HG03575 (cell line): ENCODE data around the gene MISP3.

Source experiments
- ATAC-seq: cut with Tn5 transposase; IDR thresholded peaks from one replicate; pipeline ENCODE4 v1.9.1; 2021; ENCODE audit not compliant: unreplicated experiment, insufficient number of reproducible peaks, low FRiP score; ENCODE audit errors: extremely low read depth

Gene MISP3

GRCh38 chr19:14094854-14095253 lies 22.3 kb downstream of the MISP3 start:
- no peak for ATAC-seq

- ATAC-seq, result no peak
These were observed 23.8 kb downstream of the MISP3 start for GRCh38 chr19:14096272-14096992.

GRCh38 chr19:14097532-14098151 lies 25.1 kb downstream of the MISP3 start:
- no peak for ATAC-seq

DNA sequence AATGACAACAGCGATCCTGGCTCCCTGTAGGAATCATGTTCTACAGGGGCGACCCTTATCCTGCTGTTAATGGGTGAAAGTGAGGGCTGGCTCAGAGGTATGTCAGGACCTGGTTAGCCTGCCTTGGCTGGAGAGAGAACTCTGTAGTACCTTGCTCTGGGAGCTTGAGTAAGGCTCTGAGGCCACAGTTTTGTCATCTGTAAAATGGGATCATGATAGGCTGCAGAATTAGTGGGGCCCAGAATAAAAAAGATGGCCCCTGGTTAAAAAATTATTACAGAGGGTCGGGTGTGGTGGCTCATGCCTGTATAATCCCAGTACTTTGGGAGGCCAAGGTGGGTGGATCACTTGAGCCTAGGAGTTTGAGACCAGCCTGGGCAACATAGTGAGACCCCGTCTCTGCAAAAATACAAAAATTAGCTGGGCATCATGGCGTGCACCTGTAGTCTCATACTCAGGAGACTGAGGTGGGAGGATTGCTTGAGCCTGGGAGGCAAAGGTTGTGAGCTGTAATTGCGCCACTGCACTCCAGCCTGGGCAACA lies 28.5 kb downstream of the MISP3 start:
- ATAC-seq, result no peak

DNA sequence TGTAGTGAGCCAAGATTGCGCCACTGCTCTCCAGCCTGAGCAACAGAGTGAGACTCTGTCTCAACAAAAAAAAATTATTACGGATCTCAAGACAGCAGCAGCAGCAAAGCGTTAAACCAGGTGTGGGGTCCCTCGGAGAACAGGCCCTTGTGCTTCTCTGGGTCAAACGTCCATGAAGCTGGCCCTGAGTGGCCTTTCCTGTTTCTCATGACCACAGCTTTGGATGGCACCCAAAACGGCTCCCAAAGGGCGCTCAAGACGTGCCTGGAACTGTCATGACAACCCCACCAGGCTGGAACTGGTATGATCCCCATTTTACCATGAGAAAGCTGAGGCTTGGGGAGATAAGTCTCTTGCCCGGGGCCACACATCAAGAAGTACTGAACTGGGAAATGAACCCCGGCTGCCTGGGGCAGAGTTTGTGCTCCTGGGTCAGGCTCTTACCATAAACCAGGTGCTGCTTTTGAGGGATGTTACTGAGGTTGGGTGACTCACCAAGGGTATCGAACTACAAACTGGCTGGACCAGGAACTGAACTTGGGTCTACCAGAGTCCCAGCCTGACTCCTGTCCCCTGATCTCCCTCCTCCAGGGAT lies 29.6 kb downstream of the MISP3 start:
- ATAC-seq, result no peak

DNA sequence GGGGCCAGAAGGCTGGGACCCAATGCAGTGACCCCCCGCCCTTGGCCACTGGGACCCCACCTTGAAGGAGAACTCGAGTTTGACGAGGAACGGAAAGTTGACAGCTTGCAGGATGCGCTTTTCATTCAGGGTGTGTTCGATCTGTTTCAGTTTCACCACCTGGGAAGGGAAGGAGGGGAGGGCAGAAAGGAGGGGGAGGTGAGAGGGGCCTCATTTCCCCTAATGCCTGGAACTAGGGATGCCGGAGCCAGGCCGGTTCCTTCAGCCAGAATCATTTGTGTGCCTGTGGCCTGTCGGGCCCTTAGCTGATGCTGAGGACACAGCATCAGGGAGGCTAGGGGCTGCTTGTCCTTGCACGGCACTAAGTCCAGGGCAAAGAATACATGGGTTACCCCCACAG lies 30.2 kb downstream of the MISP3 start:
- no peak for ATAC-seq

- ATAC-seq, result no peak
These were observed 30.7 kb downstream of the MISP3 start for GRCh38 chr19:14103310-14103709.

DNA sequence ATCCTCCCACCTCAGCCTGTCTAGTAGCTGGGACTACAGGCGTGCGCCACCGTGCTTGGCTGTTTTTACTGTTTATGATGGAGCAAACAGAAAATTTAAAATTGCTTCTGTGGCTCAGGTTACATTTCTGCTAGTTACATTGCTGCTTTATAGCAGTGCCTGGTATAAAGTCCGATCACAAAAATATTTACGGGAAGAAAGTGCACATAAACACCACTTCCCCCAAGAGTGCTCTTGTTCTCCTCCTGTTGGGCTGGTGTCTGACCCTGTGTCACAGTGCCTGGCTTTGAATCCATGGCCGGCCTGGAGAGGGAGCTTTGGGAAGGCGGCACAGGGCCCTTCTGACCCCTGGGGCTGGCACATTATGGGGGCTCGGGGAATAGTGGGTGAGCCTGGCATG lies 33.1 kb downstream of the MISP3 start:
- ATAC-seq, result no peak

DNA sequence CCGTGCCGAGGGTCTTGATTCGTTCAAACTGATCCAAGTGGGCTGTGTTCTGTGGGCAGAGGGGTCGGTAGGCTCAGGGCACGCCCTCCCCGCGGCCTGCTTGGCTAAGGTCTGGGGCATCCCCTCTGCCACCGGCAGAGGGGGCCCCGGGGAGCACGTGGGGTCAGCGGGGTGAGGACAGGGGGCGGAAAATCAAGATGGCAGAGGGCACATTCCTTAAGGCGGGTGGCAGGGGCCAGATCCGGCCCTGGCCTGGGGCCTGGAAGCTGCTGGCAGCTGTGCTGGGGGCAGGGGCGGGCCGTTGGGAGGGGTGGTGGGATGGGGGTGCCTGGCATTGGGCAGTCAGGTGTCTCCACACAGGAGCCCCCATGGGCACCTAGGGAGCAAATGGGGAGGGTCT lies 34.3 kb downstream of the MISP3 start:
- ATAC-seq, result no peak

DNA sequence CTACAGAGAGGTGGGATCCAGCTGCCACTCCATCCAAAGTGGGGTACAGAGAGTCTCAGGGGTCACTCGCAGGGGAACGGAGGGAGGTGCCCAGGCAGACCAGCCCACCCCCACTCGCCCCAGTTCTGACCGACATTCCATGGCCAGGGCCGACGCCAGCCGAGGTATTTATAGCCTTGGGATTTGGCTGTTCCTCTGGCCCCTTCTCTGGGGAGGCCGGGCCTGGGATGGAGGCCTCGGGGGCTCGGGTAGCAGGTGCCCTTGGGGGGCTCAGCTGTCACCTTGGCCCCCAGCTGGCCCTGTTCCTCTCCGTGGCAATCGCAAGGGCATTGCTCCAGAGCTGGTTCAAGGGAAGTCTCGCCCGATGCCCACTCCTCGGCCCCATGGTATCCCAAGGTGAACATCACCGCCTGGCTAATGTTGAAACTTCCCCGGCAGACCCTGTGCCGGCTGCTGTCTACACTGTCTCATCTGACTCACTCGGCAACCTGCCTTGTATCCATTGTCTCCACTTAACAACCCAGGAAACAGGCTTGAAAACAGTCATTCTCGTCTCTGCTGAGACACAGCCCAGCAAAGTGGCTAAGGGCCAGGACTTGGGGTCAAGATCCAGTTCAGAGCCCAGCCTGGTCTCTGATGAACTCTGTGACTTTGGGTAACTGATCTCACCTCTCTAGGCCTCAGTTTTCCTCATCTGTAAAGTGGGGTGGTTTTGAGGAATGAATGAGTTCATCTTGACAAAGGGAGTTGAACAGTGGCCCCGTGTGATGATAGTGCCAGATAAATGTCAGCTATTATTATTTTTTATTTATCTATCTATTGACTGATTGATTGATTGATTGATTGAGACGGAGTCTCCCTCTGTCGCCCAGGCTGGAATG lies 35.2 kb downstream of the MISP3 start:
- ATAC-seq, result no peak

DNA sequence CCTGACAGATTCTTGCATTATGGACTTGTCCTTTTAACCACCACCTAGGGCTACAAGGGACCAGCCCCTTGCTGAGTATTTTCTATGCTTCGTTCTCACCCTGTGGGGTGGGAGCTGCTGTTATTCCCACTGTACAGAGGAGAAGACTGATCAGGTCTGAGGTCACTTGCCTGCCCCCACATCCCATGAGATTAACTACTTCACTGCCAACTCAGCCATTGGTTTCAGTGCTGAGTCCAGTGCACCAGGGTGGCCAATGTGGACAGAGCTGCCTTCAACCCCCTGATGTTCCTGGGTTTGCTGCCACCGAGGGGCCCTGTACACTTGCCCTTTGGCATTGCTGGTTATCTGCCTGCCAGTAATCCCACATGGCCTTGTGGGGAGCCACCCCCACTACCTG lies 38.1 kb downstream of the MISP3 start:
- ATAC-seq, result no peak

DNA sequence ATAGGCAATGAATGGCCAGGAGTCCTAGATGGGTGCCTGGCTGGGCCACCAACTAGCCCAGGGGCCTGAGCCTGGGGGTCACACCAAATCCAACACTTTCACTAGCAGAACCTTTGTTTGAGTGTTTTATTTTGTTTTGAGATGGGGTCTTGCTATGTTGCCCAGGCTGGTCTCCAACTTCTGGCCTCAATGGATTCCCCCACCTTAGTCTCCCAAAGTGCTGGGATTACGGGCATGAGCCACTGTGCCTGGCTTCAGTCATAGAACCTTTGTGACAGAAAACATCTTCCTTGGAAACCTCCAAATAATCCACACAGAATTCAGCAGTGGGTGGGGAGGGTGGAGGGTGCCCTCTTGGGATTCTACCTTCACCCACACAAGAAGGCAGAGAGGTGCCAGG lies 38.9 kb downstream of the MISP3 start:
- ATAC-seq, result no peak

GRCh38 chr19:14112051-14112808 lies 39.6 kb downstream of the MISP3 start:
- ATAC-seq, result no peak

DNA sequence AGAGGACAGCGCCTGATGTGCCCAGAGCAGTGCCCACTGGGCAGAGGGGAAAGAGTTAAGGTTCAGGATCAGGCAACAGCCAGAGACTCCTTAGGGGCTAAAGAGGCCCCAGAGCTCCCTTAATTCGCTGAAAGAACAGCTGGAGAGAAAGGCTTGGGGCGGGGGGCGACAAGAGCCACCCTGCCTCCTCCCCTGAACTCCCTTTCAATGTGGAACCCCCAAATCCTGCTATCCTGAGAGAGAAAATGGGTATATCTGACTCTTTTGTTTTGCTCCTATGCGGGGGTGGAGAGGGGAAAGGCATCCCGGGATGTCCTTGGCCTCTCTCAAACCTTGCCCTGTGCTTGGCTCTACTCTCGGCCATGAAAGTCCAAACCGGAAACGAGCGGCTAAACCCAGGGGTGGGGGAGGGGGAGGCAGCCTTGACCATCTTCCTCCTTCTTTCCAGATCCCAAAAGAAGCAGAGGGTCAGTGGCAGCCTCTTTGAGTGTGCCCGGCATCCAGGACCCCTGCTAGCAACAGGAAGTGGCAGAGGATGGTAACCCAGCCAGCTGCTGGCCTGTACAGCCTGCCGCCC lies 40.3 kb downstream of the MISP3 start:
- ATAC-seq, result no peak

GRCh38 chr19:14113762-14114414 lies 41.3 kb downstream of the MISP3 start:
- ATAC-seq, result no peak

- ATAC-seq, result no peak
These were observed 41.9 kb downstream of the MISP3 start for GRCh38 chr19:14114439-14114838.

DNA sequence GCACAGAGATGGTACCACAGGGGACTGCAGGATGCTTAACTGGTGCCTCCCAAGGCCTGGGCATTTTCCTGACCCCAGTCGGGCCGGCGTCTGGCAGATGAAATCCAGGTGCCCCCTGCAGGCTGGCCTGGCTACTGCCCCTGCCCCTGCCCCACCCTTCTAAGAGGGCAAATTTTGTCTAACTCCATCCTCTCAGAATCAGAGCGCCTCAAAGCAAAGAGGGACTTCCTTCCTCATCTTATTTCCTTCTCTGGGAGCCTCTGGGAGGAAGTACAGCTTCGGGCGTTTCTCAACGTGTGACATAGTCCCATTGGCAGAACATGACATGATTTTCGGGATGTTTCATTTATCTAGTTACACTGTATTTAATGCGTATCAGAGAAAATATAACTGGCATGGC lies 42.3 kb downstream of the MISP3 start:
- ATAC-seq, result no peak

DNA sequence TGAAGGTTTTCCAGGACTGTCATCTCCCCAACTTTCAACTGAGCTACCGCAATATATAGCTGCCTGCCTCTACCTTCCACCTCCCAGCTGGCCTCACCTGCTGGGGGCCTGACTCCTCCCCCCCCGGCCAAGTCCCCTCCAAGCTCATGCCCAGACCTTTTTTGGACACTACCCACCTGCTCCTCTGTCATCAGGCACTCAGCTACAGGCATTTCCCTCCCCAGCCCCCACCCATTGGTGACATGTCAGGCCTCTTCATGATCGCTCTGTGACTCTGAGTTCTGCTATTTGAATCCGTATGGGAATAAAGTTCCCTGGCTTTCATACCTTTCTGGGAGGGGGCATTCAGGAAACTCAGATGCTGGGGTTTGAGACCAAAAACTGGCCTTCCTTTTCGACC lies 43.2 kb downstream of the MISP3 start:
- no peak for ATAC-seq
